ENCODE measurements around the gene SPC25.

DNA sequence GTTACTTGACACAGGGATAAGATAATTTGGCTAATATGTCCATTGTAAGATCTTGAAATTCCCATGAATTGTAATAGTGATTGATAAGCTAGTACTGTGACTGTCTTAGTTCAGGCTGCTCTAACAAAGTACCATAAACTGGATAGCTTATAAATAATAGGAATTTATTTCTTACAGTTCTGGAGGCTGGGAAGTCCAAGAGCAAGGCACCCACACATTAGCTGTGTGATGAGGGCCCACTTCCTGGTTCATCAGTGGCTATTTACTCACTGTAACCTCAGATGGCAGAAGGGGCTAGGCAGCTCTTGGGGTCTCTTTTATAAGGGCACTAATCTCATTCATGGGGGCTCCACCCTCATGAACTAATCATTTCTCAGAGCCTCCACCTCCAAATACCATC is 59.3 kb downstream of the SPC25 start:
- TF ChIP-seq, protein P1, sequence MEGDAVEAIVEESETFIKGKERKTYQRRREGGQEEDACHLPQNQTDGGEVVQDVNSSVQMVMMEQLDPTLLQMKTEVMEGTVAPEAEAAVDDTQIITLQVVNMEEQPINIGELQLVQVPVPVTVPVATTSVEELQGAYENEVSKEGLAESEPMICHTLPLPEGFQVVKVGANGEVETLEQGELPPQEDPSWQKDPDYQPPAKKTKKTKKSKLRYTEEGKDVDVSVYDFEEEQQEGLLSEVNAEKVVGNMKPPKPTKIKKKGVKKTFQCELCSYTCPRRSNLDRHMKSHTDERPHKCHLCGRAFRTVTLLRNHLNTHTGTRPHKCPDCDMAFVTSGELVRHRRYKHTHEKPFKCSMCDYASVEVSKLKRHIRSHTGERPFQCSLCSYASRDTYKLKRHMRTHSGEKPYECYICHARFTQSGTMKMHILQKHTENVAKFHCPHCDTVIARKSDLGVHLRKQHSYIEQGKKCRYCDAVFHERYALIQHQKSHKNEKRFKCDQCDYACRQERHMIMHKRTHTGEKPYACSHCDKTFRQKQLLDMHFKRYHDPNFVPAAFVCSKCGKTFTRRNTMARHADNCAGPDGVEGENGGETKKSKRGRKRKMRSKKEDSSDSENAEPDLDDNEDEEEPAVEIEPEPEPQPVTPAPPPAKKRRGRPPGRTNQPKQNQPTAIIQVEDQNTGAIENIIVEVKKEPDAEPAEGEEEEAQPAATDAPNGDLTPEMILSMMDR (optimal IDR thresholded peaks at IDR 0.05 in 1 of 3, IDR thresholded peaks at IDR 0.05 in 1 of 3, conservative IDR thresholded peaks at IDR 0.05 in 1 of 3; ENCODE audit: extremely low read depth in 1 of 3, insufficient read depth in 2 of 3, low read length in 3 of 3): no peak
- no peak for TF ChIP-seq EZH2 (IDR thresholded peaks at IDR 0.05; ENCODE audit: low read length)
